BE2C (cell line): ENCODE data around the gene PRRT1.
A peak's percentile ranks its signal among the peaks of the same experiment; 100 is the strongest.

Source experiments
- DNase-seq: peaks from one replicate; pipeline ENCODE4 v3.0.0-alpha.2; 2020
- H3K27me3 ChIP-seq: fragments of 250-450 bp; sonication (Bioruptor Pico); 2 replicates; pipeline ENCODE4 v1.5.1; 2020; ENCODE audit warnings: mild to moderate bottlenecking
- H3K36me3 ChIP-seq: fragments of 250-450 bp; sonication (Bioruptor Pico); 2 replicates; pipeline ENCODE4 v1.5.1; 2020; ENCODE audit warnings: mild to moderate bottlenecking
- H3K4me1 ChIP-seq: fragments of 250-450 bp; sonication (Bioruptor Pico); 2 replicates; pipeline ENCODE4 v1.5.1; 2020
- H3K4me3 ChIP-seq: 2 replicates; pipeline ENCODE4 v1.5.1; 2011; ENCODE audit warnings: low read depth, low read length
- H3K9me3 ChIP-seq: fragments of 250-450 bp; sonication (Bioruptor Pico); 2 replicates; pipeline ENCODE4 v1.5.1; 2020
- CTCF ChIP-seq: IDR thresholded peaks from 2 replicates; pipeline ENCODE4 v1.5.1; 2012; ENCODE audit warnings: mild to moderate bottlenecking, low read depth, low read length

Gene PRRT1

GRCh38 chr6:32137454-32137853, 14.3 kb downstream of the PRRT1 start:
- Histone ChIP-seq H3K4me3 (no peak overlapping the region), H3K9me3 (no peaks in the 10 kb centered on the region), H3K4me1 (no peaks in the 10 kb centered on the region), H3K27me3 (no peaks in the 10 kb centered on the region), H3K36me3 (no peaks in the 10 kb centered on the region)
- no peak for TF ChIP-seq CTCF
- DNase-seq: no peak

GRCh38 chr6:32133786-32134185, 18.0 kb downstream of the PRRT1 start:
- H3K4me3 ChIP-seq: no peak overlapping the region
- H3K4me1 ChIP-seq: peaks cover under 1% of the 10 kb centered on the region; the same call in 1 of the 2 replicates
- no peak for TF ChIP-seq CTCF
- no peaks in the 10 kb centered on the region for H3K36me3 ChIP-seq
- no peaks in the 10 kb centered on the region for H3K27me3 ChIP-seq
- DNase-seq: no peak
- H3K9me3 ChIP-seq: no peaks in the 10 kb centered on the region

- Histone ChIP-seq H3K27me3 (no peaks in the 10 kb centered on the region), H3K36me3 (no peaks in the 10 kb centered on the region), H3K4me1 (peaks cover 5% of the 10 kb centered on the region), H3K4me3 (no peak overlapping the region), H3K9me3 (no peaks in the 10 kb centered on the region)
- no peak for DNase-seq
- no peak for TF ChIP-seq CTCF
These were observed 19.6 kb downstream of the PRRT1 start for GRCh38 chr6:32132110-32132509.

- Histone ChIP-seq H3K9me3 (no peaks in the 10 kb centered on the region), H3K4me1 (peaks cover 5% of the 10 kb centered on the region), H3K36me3 (no peaks in the 10 kb centered on the region), H3K4me3 (no peak overlapping the region), H3K27me3 (no peaks in the 10 kb centered on the region)
- DNase-seq: no peak
- TF ChIP-seq CTCF: no peak
These were observed 20.2 kb downstream of the PRRT1 start for GRCh38 chr6:32131439-32131948.

- Histone ChIP-seq H3K9me3 (no peaks in the 10 kb centered on the region), H3K4me1 (peaks cover 5% of the 10 kb centered on the region), H3K4me3 (peak overlapping the region; percentile 83), H3K27me3 (no peaks in the 10 kb centered on the region), H3K36me3 (no peaks in the 10 kb centered on the region; the same call in none of the 2 replicates)
- TF ChIP-seq CTCF: no peak
- DNase-seq: no peak
These were observed 22.2 kb downstream of the PRRT1 start for GRCh38 chr6:32129297-32130088.

GRCh38 chr6:32128751-32129296, 22.9 kb downstream of the PRRT1 start:
- H3K4me3 ChIP-seq: peak overlapping the region; percentile 83
- no peaks in the 10 kb centered on the region for H3K9me3 ChIP-seq
- TF ChIP-seq CTCF: no peak
- H3K4me1 ChIP-seq: peaks cover 5% of the 10 kb centered on the region
- no peaks in the 10 kb centered on the region for H3K27me3 ChIP-seq
- H3K36me3 ChIP-seq: no peaks in the 10 kb centered on the region; the same call in none of the 2 replicates
- no peak for DNase-seq
